Stimulated activated CD4-positive, alpha-beta T cell treated with anti-CD3 and anti-CD28 coated beads, Interleukin-2, amount 100 ng/mL, for 4 hours (primary cell): ENCODE measurements around the gene MED17.
A peak's percentile ranks its signal among the peaks of the same experiment; 100 is the strongest.
"Not testable (repeated sequence)": the region's sequence is repeated elsewhere in the genome, so short reads cannot be mapped to it uniquely, and the experiment has no call there.

ENCODE experiments used
- DNase-seq: peaks from one replicate; pipeline ENCODE4 v3.0.0-alpha.2; 2020; ENCODE audit warnings: low read depth

MED17 gene, protein sequence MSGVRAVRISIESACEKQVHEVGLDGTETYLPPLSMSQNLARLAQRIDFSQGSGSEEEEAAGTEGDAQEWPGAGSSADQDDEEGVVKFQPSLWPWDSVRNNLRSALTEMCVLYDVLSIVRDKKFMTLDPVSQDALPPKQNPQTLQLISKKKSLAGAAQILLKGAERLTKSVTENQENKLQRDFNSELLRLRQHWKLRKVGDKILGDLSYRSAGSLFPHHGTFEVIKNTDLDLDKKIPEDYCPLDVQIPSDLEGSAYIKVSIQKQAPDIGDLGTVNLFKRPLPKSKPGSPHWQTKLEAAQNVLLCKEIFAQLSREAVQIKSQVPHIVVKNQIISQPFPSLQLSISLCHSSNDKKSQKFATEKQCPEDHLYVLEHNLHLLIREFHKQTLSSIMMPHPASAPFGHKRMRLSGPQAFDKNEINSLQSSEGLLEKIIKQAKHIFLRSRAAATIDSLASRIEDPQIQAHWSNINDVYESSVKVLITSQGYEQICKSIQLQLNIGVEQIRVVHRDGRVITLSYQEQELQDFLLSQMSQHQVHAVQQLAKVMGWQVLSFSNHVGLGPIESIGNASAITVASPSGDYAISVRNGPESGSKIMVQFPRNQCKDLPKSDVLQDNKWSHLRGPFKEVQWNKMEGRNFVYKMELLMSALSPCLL

DNA sequence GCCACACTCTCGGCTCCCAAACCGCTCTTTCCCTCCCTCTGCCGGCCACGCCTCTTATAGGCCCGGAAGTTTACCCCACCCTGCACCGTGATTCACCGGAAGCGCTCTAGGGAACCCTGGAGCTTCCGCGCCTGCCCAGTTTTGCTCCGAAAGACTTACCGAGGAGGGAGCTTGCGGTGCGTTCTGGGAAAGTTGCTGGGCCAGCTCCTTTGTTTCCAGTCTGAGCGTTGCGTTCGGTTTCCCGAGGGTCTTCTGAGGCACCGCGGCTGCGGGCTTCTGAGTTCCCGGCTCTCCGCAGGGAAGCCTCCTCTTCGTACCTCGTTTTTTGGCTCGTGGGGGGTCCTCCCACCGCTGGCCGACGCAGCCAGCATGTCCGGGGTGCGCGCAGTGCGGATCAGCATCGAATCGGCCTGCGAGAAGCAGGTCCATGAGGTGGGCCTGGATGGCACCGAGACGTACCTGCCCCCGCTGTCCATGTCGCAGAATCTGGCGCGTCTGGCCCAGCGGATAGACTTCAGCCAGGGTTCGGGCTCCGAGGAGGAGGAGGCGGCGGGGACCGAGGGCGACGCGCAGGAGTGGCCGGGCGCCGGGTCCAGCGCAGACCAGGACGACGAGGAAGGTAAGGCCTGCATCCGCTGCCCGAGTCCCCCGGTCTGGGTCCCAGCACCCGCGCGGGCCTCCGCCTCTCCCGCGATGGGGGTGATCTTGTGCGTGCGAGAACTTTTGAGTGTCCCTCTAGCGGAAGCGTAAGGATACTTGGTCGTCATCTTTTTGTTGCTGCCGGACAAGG lies at the start of gene MED17:
Gene MED17, plus strand, starts transcription at position 138 of the 790 bp plus-strand sequence. Its CDS starts 232 bp downstream, at position 370.
- DNase-seq, result peak; percentile 86

DNA sequence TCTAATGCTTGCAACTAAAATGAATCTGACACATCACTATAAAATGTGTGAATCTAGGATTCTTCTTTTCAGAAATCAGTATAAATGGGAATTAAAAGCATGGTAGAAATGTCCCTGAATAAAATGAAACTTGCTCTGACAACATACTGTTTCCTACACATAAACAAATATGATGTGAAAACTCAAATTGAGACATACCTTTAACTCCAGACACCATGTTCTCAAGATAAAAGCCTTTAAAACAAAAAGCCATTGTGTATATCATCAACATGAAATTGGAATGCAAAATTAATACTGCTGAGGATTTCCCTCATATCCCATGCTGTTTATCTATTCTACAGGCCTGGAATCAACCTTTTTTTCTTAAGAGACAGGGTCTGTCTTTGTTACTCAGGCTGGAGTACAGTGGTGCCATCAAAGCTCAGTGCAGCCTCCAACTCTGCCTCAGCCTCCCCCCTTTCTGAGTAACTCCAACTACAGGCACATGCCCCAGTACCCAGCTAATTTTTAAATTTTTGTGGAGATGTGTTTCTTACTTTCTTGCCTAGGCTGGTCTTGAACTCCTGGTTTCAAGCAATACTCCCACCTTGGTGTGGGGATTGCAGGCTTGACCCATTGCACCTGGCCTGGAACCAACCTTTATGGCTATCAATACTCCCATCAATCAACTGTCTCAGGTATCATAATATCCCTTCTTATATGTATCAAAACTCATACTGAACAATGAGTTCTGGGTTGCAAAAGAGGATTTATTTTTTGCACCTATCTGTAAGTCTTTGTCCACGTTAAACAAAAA lies 49.5 kb upstream of the MED17 start:
- no peak for DNase-seq

DNA sequence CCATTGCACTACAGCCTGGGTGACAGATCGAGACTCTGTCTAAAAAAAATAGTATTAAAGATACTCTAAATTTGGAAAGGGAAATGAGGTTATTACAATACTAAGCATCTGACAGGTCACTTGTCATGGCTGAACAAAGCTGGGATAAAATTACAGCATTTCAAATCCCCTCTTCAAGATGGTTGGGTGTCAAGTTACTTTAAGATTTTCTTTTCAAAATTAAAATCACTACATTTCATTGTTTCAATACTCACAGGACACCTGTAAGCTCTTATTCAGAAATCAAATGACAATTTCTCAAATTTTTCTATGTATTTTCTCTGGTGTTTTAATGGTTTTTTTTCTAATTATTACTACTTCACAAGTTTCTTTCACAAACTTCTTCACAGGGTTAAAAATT lies 48.5 kb upstream of the MED17 start:
- DNase-seq, result no peak

DNA sequence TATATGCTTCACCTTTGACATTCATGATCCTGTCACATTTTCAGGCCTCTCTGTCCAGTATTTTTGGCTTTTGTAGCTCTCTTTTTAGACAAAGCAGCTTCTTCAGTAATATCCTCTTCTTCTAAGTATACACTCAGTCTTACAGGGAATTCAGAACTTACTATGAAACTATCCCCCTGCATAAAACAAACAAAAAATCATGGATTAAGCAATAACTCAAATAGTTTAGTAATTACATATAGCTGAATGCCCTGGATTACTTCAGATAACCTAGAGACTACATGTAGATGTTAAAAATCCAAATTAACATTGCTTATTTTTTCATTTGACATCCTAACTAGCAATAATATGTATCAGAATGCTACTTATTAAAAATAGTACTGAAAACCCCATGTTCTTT lies 48.0 kb upstream of the MED17 start:
- DNase-seq, result no peak

DNA sequence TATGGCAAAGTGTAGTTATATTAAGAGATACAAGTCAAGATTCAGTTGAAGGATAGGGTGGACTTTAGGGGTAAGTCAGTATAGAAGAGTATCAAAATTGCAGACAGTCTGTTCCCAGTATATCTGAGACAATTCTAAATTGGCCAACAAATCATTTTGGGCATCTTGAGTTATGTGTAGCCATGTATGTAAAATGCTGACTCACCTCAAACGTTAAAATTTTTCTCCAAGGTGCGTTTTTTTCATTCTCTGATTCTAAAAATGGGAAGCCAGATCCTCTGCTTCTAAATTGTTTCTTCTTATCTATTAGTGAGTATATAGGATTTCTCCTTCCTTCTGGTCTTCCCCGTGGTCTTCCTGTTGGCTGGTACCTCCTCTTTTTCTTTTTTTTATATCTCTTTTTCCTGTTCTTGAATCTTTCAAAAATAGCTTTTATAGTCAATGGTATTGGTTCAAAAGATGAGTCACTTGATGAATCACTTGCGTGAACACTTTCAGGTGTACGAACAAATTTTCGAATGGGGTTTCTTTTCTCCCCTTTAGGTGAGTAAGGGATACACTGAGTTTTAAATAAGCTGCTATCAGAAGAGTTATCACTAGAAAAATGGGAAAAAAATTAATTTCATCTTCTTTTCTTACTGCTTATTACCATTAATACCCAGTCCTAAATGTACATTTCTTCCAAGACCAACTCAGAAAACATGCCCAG lies 46.0 kb upstream of the MED17 start:
- no peak for DNase-seq

DNA sequence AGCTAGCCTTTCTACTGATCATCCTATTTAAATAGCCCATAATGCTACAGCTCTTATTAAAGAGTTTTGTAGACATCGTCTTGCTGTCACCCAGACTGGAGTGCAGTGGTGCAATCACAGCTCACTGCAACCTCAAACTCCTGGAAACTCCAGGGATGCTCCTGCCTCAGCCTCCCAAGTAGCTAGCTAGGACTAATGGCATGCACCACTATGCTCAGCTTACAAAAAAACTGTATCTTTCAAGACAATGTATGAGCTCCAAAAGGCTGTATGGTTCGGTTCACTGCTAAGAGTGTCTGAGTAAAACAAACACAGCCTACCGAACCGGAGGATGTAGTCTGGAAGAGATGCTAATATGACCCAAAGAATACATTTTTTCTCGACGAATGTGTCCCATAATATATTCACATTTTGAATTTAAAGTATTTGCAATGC lies 45.4 kb upstream of the MED17 start:
- DNase-seq, result no peak

DNA sequence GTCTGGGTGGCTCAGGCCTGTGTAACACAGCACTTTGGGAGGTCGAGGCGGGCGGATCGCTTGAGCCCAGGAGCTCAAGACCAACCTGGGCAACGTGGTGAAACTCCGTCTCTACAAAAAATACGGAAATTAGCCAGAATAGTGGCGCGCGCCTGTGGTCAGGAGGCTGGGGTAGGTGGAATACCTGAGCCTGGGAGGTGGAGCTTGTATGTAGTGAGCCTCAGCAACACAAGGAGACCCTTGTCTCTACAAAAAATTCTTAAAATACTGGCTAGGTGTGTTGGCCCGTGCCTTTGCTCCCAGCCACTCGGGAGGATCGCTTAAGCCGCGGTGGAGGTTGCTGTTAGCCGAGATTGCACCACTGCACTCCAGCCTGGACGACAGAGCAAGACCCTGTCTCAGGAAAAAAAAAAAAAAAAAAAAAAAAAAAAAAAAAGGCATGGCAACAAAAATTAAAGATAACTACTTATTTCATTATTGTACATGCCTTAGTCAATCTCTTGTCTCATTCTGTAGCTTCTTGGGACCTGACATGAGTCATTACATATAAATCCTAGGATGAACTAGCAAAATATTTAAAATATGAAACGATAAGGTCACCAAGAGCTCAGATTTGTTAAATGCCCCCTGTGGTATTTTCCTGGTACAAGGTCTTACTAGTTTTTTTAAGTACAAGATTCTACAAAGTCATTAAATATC lies 43.9 kb upstream of the MED17 start:
- no peak for DNase-seq

DNA sequence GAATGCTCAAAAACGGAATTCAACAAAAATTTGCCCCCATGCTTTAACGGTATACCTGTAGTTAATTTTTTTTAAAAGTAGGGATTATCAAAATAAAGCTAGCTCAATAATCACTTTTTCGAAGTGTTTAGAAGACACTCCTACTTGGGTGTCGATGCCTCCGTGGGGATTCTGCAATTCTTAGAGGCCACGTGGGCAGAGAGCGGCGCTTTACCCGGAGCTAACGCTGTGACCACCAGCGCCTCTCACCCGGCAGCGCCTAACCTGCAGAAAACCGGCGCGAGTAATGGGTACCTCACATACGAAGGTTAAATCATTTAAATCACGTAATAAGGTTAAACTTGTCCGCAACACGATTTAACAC lies 43.4 kb upstream of the MED17 start:
- peak; percentile 58 for DNase-seq

DNA sequence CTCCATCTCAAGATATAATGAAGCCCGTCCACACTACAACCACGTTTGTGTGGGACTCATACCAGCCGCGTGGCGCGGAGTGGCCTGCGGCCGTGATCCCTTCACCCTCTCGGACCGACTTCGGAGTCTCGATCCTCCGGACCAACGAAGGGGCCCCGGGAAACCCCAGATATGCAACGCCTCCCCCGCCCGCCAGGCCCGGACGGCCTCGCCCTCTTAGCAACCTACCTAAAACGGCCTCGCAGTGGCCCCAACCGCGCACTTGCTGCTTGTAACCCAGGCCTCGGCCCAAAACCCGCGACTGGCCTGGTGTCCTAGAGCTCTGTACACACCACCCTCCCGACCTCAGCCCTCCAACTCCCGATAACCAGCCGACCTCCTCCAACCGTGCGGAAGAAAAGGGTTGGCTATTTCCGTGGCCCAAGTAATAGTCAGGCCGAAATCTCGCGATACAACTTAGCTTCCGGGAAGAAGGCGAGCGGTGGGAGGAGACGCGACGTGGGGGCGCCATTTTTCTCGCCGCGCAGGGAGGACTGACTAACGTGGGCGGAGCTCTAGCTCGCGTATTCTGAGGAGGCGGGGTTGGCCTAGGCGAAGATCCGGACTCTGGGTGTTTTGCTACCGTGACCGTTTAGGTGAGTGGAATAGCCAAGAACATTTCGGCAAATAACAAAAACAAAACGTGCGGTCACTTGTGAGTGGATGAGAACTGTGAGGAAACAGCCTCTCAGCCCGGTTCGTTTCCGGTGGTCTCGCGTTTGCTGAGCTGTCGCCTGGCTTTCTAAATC lies 42.8 kb upstream of the MED17 start, which contains the start of the genes C11orf54 and TAF1D:
Gene C11orf54, plus strand, starts transcription at position 579 of the 788 bp plus-strand sequence. CDS start 5,722 bp downstream, outside the sequence.
Gene TAF1D, minus strand, starts transcription at position 402 of the 788 bp plus-strand sequence. CDS start 2,191 bp downstream, outside the sequence.
- peak; percentile 96 for DNase-seq

DNA sequence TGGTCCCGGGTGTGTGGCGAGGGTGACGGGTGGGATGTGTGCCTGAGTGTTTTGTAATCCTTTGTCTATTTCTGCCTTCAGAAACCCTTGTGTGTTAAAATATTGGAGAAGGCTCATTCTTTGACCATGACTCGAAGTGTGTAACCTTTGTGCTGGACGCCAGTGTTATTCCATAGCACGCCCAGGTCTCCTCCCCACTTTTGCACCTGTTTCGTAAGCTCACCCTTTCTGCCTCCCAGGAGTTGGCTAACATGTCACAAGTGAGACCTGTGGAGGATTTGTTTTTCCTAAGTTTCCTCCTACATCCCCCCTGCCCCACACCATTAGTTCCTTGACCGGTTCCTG lies 42.2 kb upstream of the MED17 start:
- DNase-seq, result no peak

DNA sequence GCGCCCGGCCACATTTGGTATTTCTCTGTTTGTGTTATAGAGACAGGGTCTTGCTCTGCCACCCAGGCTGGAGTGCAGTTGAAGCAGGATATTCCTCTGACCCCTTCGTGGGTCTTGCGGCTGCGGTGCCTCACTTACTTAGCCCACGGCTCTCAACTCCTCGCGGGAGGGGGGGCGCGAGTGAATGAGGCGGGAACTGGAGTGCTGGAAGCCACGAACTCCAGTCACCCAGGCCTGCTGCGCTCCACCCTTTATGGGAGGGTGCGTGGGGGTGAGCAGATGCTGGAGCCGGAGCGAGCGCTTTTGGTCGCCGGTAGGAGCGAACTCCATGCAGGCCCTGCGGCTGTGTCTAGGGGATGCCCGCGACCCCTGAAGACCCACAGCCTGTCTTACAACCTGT lies 40.8 kb upstream of the MED17 start:
- DNase-seq, result no peak

DNA sequence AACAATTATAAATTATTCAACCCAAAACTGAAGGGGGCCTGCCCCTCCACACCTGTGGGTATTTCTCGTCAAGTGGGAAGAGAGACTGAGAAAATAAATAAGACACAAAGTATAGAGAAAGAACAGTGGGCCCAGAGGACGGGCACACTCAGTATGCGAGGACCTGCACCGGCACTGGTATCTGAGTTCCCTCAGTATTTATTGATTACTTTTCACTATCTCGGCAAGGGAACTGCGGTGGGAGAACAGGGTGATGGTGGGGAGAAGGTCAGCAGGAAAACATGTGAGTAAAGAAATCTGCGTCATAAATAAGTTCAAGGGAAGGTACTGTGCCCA lies 39.4 kb upstream of the MED17 start:
- DNase-seq, result no peak

DNA sequence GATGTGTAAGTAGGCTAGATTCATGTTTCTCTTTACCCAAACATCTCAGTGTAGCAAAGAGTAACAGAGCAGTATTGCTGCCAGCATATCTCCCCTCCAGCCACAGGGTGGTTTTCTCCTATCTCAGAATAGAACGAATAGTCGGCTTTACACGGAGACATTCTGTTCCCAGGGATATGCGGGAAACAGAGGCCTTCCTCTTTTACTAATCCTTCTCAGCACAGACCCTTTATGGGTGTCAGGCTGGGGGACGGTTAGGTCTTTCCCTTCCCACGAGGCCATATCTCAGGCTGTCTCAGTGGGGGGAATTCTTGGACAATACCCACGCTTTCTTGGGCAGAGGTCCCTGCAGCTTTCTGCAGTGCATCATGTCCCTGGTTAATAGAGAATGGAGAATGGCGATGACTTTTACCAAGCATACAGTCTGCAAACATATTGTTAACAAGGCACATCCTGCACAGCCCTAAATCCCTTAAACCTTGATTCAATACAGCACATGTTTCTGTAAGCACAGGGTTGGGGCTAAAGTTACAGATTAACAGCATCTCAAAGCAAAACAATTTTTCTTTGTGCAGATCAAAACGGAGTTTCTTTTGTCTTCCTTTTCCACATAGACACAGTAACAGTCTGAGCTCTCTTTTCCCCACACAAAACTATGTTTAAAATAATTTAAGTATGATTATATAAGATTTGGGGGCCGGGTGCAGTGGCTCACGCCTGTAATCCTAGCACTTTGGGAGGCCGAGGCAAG lies 38.9 kb upstream of the MED17 start:
- DNase-seq, result not testable (repeated sequence)

DNA sequence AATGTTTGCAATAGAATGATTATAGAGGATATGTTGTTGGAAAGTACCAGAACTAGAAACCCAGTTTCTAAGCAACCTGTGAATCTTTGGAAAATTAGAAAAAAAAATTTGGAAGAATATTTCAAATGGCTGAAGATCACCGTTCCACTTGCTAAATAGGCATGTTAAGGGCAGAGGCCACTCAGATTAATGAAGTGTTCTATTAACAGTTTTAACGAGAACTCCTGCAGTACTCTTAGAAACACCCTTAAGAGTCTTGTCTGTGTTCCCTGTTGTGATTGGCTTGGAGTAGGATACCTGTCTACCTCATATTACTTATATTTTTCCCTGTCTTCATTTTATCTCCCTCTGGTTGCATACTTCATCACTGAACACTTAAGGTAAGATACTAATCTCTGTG lies 38.0 kb upstream of the MED17 start:
- no peak for DNase-seq

DNA sequence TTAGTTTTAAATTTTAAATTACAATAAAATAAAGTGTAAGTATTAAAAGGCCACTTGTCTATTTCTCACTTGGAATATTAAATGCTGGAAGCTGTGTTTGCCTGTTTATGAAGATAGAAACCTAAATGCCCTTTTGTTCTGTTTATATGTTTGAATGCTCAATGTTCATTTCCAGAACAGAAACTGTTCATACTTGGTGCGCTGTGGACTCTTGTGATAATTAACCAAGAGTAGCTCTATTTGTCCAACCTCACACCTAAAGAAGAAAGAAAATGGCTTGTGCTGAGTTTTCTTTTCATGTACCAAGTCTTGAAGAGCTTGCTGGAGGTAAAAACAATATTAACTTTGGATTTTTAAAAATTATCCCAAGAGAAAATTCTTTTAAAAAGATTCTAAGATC lies 37.0 kb upstream of the MED17 start:
- no peak for DNase-seq

DNA sequence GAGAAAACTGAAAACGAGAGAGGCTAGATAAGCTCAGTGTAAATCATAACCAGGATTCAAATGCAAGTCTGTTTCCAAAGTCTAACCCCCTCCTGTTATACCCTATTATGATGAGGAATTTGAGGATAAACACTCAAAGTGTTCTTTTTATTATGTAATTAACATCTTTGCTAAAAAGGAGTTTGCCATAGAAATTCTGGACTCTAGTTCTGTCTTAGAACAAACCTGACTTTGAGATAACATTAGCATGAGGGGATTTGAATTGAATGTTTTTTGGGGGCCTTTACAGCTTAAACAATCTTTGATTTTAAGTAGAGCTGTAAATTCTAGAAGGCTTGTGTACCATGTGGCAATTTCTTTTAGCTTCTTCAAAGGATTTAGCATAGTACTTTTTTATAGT lies 33.1 kb upstream of the MED17 start:
- DNase-seq, result no peak

DNA sequence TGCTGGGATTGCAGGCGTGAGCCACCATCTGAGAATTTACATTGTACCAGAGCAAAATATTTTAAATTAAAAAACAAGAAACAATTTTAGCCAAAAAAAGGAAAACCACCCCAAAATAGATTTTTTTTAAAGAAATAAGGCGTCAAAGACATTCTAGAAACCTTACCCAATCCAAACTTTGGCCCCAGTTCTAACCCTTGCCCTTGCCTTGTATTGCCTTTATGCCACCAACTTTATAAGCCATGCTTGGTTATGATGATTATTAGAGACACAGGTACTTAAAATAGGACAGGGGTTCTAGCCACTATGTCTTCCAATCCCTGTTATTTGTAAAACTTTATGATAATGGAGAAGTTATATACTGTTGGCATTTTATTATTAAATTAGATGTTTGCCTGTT lies 30.8 kb upstream of the MED17 start:
- DNase-seq, result no peak

DNA sequence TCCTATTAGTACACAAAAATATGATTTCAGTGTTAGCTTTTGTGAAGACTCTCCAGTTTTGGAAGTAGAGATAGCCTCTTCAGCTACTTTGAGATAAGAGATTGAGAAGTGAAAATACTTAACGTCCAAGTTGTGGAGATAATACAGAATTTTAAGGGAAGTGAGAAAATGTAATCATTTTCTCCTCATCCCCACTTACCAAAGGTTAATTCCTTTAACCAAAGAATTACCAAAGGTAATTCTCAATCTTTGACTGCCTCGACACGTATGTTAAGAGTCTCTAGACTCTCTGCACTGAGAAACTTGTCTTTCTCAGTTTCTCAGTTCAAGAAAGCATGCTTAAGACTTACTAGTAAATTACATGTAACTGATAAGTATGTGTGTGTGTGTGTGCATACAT lies 27.3 kb upstream of the MED17 start:
- no peak for DNase-seq

DNA sequence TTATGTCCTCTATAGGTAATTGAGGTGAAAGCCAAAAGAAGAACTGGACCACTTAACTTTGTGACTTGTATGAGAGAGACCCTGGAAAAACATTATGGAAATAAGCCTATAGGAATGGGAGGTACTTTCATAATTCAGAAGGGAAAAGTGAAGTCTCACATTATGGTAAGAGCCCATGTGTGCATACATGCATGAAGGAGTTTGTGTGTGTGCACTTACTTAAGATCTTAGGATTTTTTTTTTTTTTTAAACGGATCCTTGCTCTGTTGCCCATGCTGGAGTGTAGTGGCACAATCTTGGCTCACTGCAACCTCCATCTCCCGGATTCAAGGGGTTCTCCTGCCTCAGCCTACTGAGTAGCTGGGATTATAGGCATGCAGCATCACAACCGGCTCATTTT lies 26.8 kb upstream of the MED17 start:
- no peak for DNase-seq
